ENCODE data around the gene TICRR.
A peak's percentile ranks its signal among the peaks of the same experiment; 100 is the strongest.

Gene TICRR

GRCh38 chr15:89656116-89656815, 81.0 kb downstream of the TICRR start:
- WGBS: 87% methylated on average over 7 of the region's 7 CpGs

GRCh38 chr15:89657686-89658200, 82.5 kb downstream of the TICRR start:
- H3K4me3 ChIP-seq (ENCODE audit: low read length): no peak overlapping the region
- H3K4me1 ChIP-seq (ENCODE audit: insufficient read depth, low read length): no peaks in the 10 kb centered on the region
- H3K27me3 ChIP-seq (ENCODE audit: insufficient read depth, low read length): peaks cover 10% of the 10 kb centered on the region; the same call in 1 of the 2 replicates
- no peaks in the 10 kb centered on the region for H3K9me3 ChIP-seq (ENCODE audit: insufficient read depth, low read depth, low read length)
- no peak overlapping the region for H3K9ac ChIP-seq (ENCODE audit: low read depth, low read length)
- no peaks in the 10 kb centered on the region for H3K36me3 ChIP-seq (ENCODE audit: insufficient read depth, low read length)
- no peak overlapping the region for H3K27ac ChIP-seq (ENCODE audit: low read depth, low read length)
- WGBS: 92% methylated on average over 5 of the region's 5 CpGs

More at GRCh38 chr15:89656116-89656815, 81.0 kb downstream of the TICRR start:
- Histone ChIP-seq H3K36me3 (ENCODE audit: insufficient read depth, low read length) (peaks cover 5% of the 10 kb centered on the region; the same call in 1 of the 2 replicates), H3K9ac (ENCODE audit: low read depth, low read length) (no peak overlapping the region), H3K9me3 (ENCODE audit: insufficient read depth, low read depth, low read length) (no peaks in the 10 kb centered on the region), H3K27me3 (ENCODE audit: insufficient read depth, low read length) (peaks cover 10% of the 10 kb centered on the region; the same call in 1 of the 2 replicates), H3K4me1 (ENCODE audit: insufficient read depth, low read length) (no peaks in the 10 kb centered on the region), H3K27ac (ENCODE audit: low read depth, low read length) (no peak overlapping the region), H3K4me3 (ENCODE audit: low read length) (no peak overlapping the region)

GRCh38 chr15:89659295-89659694, 84.0 kb downstream of the TICRR start:
- Histone ChIP-seq H3K9ac (ENCODE audit: low read depth, low read length) (no peak overlapping the region), H3K4me3 (ENCODE audit: low read length) (no peak overlapping the region), H3K9me3 (ENCODE audit: insufficient read depth, low read depth, low read length) (no peaks in the 10 kb centered on the region), H3K4me1 (ENCODE audit: insufficient read depth, low read length) (no peaks in the 10 kb centered on the region), H3K36me3 (ENCODE audit: insufficient read depth, low read length) (no peaks in the 10 kb centered on the region), H3K27me3 (ENCODE audit: insufficient read depth, low read length) (peaks cover 14% of the 10 kb centered on the region), H3K27ac (ENCODE audit: low read depth, low read length) (no peak overlapping the region)
- WGBS: 86% methylated on average over 2 of the region's 2 CpGs

- no peaks in the 10 kb centered on the region for H3K9me3 ChIP-seq (ENCODE audit: insufficient read depth, low read depth, low read length)
- 94% methylated on average over 2 of the region's 2 CpGs for WGBS
Observed at GRCh38 chr15:89660556-89660955, 85.3 kb downstream of the TICRR start.

GRCh38 chr15:89662893-89663626, 87.8 kb downstream of the TICRR start:
- H3K4me3 ChIP-seq (ENCODE audit: low read length): no peak overlapping the region
- H3K4me1 ChIP-seq (ENCODE audit: insufficient read depth, low read length): peaks cover 7% of the 10 kb centered on the region
- no peak overlapping the region for H3K27ac ChIP-seq (ENCODE audit: low read depth, low read length)
- no peaks in the 10 kb centered on the region for H3K36me3 ChIP-seq (ENCODE audit: insufficient read depth, low read length)
- 68% methylated on average over 11 of the region's 11 CpGs for WGBS
- no peak overlapping the region for H3K9ac ChIP-seq (ENCODE audit: low read depth, low read length)
- H3K9me3 ChIP-seq (ENCODE audit: insufficient read depth, low read depth, low read length): no peaks in the 10 kb centered on the region
- H3K27me3 ChIP-seq (ENCODE audit: insufficient read depth, low read length): peaks cover 41% of the 10 kb centered on the region

More at GRCh38 chr15:89660556-89660955, 85.3 kb downstream of the TICRR start:
- Histone ChIP-seq H3K27ac (ENCODE audit: low read depth, low read length) (no peak overlapping the region), H3K27me3 (ENCODE audit: insufficient read depth, low read length) (peaks cover 26% of the 10 kb centered on the region), H3K4me1 (ENCODE audit: insufficient read depth, low read length) (peaks cover 4% of the 10 kb centered on the region), H3K4me3 (ENCODE audit: low read length) (no peak overlapping the region), H3K36me3 (ENCODE audit: insufficient read depth, low read length) (no peaks in the 10 kb centered on the region), H3K9ac (ENCODE audit: low read depth, low read length) (no peak overlapping the region)

- Histone ChIP-seq H3K9ac (ENCODE audit: low read depth, low read length) (no peak overlapping the region), H3K9me3 (ENCODE audit: insufficient read depth, low read depth, low read length) (no peaks in the 10 kb centered on the region), H3K36me3 (ENCODE audit: insufficient read depth, low read length) (no peaks in the 10 kb centered on the region), H3K4me3 (ENCODE audit: low read length) (peak overlapping the region; percentile 52), H3K27ac (ENCODE audit: low read depth, low read length) (no peak overlapping the region), H3K27me3 (ENCODE audit: insufficient read depth, low read length) (peaks cover 34% of the 10 kb centered on the region), H3K4me1 (ENCODE audit: insufficient read depth, low read length) (peaks cover 7% of the 10 kb centered on the region)
- WGBS: 68% methylated on average over 12 of the region's 13 CpGs
Observed at GRCh38 chr15:89664441-89665350, 89.4 kb downstream of the TICRR start.

- Histone ChIP-seq H3K36me3 (ENCODE audit: insufficient read depth, low read length) (no peaks in the 10 kb centered on the region), H3K27ac (ENCODE audit: low read depth, low read length) (no peak overlapping the region), H3K9ac (ENCODE audit: low read depth, low read length) (0 out of 2 replicates have a peak overlapping the region, but pooled peaks have one; percentile 37), H3K4me3 (ENCODE audit: low read length) (peak overlapping the region; percentile 52), H3K27me3 (ENCODE audit: insufficient read depth, low read length) (peaks cover 31% of the 10 kb centered on the region), H3K4me1 (ENCODE audit: insufficient read depth, low read length) (peaks cover 7% of the 10 kb centered on the region), H3K9me3 (ENCODE audit: insufficient read depth, low read depth, low read length) (no peaks in the 10 kb centered on the region)
- WGBS: 4% methylated on average over 72 of the region's 72 CpGs
Observed at GRCh38 chr15:89665449-89666181, 90.3 kb downstream of the TICRR start.

- H3K27ac ChIP-seq (ENCODE audit: low read depth, low read length): no peak overlapping the region
- peaks cover 31% of the 10 kb centered on the region for H3K27me3 ChIP-seq (ENCODE audit: insufficient read depth, low read length)
- H3K4me3 ChIP-seq (ENCODE audit: low read length): peak overlapping the region; percentile 52
- no peaks in the 10 kb centered on the region for H3K9me3 ChIP-seq (ENCODE audit: insufficient read depth, low read depth, low read length)
- 75% methylated on average over 8 of the region's 8 CpGs for WGBS
- H3K36me3 ChIP-seq (ENCODE audit: insufficient read depth, low read length): no peaks in the 10 kb centered on the region
- no peak overlapping the region for H3K9ac ChIP-seq (ENCODE audit: low read depth, low read length)
- H3K4me1 ChIP-seq (ENCODE audit: insufficient read depth, low read length): peaks cover 7% of the 10 kb centered on the region
Observed at GRCh38 chr15:89666184-89666857, 91.1 kb downstream of the TICRR start.

GRCh38 chr15:89666858-89667705, 91.8 kb downstream of the TICRR start:
- no peaks in the 10 kb centered on the region for H3K9me3 ChIP-seq (ENCODE audit: insufficient read depth, low read depth, low read length)
- H3K36me3 ChIP-seq (ENCODE audit: insufficient read depth, low read length): no peaks in the 10 kb centered on the region
- peaks cover 31% of the 10 kb centered on the region for H3K27me3 ChIP-seq (ENCODE audit: insufficient read depth, low read length)
- no peak overlapping the region for H3K9ac ChIP-seq (ENCODE audit: low read depth, low read length)
- H3K27ac ChIP-seq (ENCODE audit: low read depth, low read length): no peak overlapping the region
- peaks cover 7% of the 10 kb centered on the region for H3K4me1 ChIP-seq (ENCODE audit: insufficient read depth, low read length)
- WGBS: 89% methylated on average over 13 of the region's 13 CpGs
- no peak overlapping the region for H3K4me3 ChIP-seq (ENCODE audit: low read length)

Data from HUES64 (cell line).